Raji (cell line): Measurements from ENCODE around the gene RABGGTB.

Experiments used
- POLR2A ChIP-seq: IDR thresholded peaks from 2 replicates; pipeline ENCODE4 v1.6.1; 2011; ENCODE audit warnings: low read depth, low read length, control low read depth; ENCODE audit not compliant: insufficient read depth

Gene RABGGTB

DNA sequence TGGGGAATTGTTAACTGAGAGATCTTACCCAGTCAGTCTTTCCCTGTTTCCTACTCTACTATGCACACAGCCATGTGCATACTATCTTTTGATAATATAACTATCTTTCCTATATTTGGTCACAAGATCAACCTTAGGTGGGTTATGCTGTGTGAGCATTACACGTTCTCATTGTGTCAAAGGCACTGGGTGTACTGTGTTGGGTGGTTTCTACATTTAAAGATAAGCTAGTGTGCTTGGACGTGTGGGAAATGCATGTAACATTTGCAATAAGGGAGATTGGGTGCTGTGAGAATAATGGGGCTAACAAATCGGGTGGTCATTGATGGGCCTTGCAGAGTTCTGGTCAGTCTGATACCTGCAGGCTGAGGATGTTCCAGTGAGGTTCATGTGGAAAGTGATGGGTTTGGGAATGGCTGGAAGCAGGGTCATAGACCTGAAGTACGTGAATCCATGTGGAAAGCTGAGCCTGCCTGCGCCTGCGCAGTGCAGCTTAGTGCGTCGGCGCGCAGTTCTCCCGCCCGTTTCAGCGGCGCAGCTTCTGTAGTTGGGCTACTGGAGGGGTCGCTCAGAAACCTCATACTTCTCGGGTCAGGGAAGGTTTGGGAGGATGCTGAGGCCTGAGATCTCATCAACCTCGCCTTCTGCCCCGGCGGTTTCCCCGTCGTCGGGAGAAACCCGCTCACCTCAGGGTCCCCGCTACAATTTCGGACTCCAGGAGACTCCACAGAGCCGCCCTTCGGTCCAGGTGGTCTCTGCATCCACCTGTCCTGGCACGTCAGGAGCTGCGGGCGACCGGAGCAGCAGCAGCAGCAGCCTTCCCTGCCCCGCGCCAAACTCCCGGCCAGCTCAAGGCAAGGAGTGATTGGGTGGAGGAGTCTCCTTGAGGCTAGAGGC lies 10.6 kb downstream of the RABGGTB start, which contains the start of gene MSH4:
Gene MSH4 (plus strand): TSS at position 507 of the 897 bp plus-strand sequence. CDS start 104 bp downstream, at position 611.
- TF ChIP-seq POLR2A, result no peak; the same call in 1 of the 2 replicates

GRCh38 chr1:75797273-75797588 lies 11.2 kb downstream of the RABGGTB start:
- no peak for TF ChIP-seq POLR2A

GRCh38 chr1:75797606-75798216 lies 11.7 kb downstream of the RABGGTB start:
- no peak for TF ChIP-seq POLR2A

GRCh38 chr1:75808921-75809320 lies 22.9 kb downstream of the RABGGTB start:
- no peak for TF ChIP-seq POLR2A

GRCh38 chr1:75811211-75811981 lies 25.3 kb downstream of the RABGGTB start:
- no peak for TF ChIP-seq POLR2A

GRCh38 chr1:75812065-75812464 lies 26.0 kb downstream of the RABGGTB start:
- no peak for TF ChIP-seq POLR2A

DNA sequence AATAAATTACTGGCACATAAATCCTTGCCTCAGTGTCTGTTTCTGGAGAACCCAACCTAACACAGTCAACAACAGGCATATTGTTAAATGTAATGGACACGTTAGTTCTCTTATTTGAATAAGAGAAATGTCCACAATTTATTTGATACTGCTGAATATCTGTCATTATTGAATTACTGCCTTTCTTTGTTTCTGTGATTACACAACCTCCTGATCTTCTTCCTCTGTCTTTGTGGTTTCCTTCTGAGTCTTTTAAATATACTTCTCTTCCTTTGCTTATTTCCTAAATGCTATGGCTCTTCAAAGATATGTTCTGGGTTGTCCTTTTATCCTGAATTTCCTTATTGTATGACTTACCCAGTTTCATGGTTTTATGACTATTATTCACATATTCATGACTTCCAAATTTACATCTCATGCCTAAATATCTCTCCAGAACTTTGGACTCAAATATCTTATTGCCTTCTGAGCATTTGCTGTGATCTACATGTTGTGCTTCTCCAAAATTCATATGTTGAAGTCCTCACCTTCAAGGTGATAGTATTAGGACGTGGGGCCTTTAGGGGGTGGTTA lies 50.6 kb downstream of the RABGGTB start:
- TF ChIP-seq POLR2A, result no peak

- no peak for TF ChIP-seq POLR2A
Measured at GRCh38 chr1:75838079-75838478, 52.0 kb downstream of the RABGGTB start.

- TF ChIP-seq POLR2A, result no peak
Measured at GRCh38 chr1:75841421-75841820, 55.4 kb downstream of the RABGGTB start.
